Activated CD8-positive, alpha-beta T cell treated with anti-CD3 and anti-CD28 coated beads for 36 hours (primary cell): ENCODE data around the gene MATR3. TPM values are rescaled to one million over a fixed set of nuclear protein-coding genes. Genes with fewer than 3 reads are reported as not detected.

ENCODE experiments used
- ATAC-seq: fragments of 200-7000 bp; cut with Tn5 transposase; one replicate; pipeline ENCODE4 v1.10.0; 2021; ENCODE audit warnings: mild to moderate bottlenecking, moderate library complexity
- CTCF ChIA-PET: fragments of 350-600 bp; sonication (Branson Sonifier 250); formaldehyde crosslinking; loops from one replicate; lab custom pipeline; 2021; ENCODE audit warnings: antibody characterized with exemption; lab: Charles Lee
- POLR2A ChIA-PET: fragments of 350-600 bp; sonication (Branson Sonifier 250); formaldehyde crosslinking; loops from one replicate; lab custom pipeline; 2021; ENCODE audit warnings: antibody characterized with exemption; lab: Charles Lee
- DNase-seq: peaks from one replicate; pipeline ENCODE4 v3.0.0-alpha.2; 2020
- H3K27ac Mint-ChIP-seq: one replicate; pipeline ENCODE4 v1.8.0; 2021; ENCODE audit warnings: mild to moderate bottlenecking, mixed read lengths
- H3K27me3 Mint-ChIP-seq: one replicate; pipeline ENCODE4 v1.8.0; 2021; ENCODE audit warnings: mixed read lengths
- H3K36me3 Mint-ChIP-seq: one replicate; pipeline ENCODE4 v1.8.0; 2021; ENCODE audit warnings: low read depth, mixed read lengths
- H3K4me1 Mint-ChIP-seq: one replicate; pipeline ENCODE4 v1.8.0; 2021; ENCODE audit warnings: low read depth, mixed read lengths
- H3K4me3 Mint-ChIP-seq: one replicate; pipeline ENCODE4 v1.8.0; 2021; ENCODE audit warnings: mild to moderate bottlenecking, moderate library complexity, mixed read lengths
- H3K9me3 Mint-ChIP-seq: one replicate; pipeline ENCODE4 v1.8.0; 2021; ENCODE audit warnings: mixed read lengths
- CTCF ChIP-seq: fragments of 200-600 bp; IDR thresholded peaks from one replicate; pipeline ENCODE4 v1.8.0; 2022; ENCODE audit warnings: antibody characterized with exemption, mild to moderate bottlenecking
- intact Hi-C: fragments of 100-400 bp; cut with micrococcal nuclease; formaldehyde crosslinking; loops from one replicate; pipeline ENCODE4 v1.10.0; 2022
- total RNA-seq, 2 experiments: library from RNA; stranded (reverse); gene quantifications; one replicate each; pipeline ENCODE4 v1.2.3, GENCODE V29; 2021

The MATR3 gene
- total RNA-seq, 2 experiments from 2014 or later = 181 to 209 TPM

- ATAC-seq (no peak), DNase-seq (no peak)
- Mint-ChIP-seq H3K4me3 (no peak overlapping the region), H3K27ac (peak overlapping the region; percentile 68), H3K9me3 (no peaks in the 10 kb centered on the region), H3K27me3 (no peaks in the 10 kb centered on the region), H3K36me3 (peaks cover 53% of the 10 kb centered on the region), H3K4me1 (peaks cover 18% of the 10 kb centered on the region)
- CTCF ChIA-PET = interaction anchor here (1.2 kb wide), 1 partner anchor 9 kb away, joined by 8 read pairs; no protein-coding TSS in a partner anchor
- intact Hi-C loops = loop anchor here (10.0 kb wide), 1 partner anchor 309 kb away; no protein-coding TSS in a partner anchor
- no peak for TF ChIP-seq CTCF
- POLR2A ChIA-PET = interaction anchor here (1.1 to 30.1 kb wide), 5 partner anchors 5 to 208 kb away, joined by 3 to 384 read pairs (median 7); partner anchors contain the start of gene MATR3
These were observed 7.7 kb upstream of the MATR3 start for GRCh38 chr5:139285651-139286392.

- peaks cover 10% of the 10 kb centered on the region for H3K4me1 Mint-ChIP-seq
- CTCF ChIA-PET = interaction anchor here (1.2 to 1.4 kb wide), 5 partner anchors 12 to 103 kb away, joined by 3 to 7 read pairs (median 5); no protein-coding TSS in a partner anchor
- H3K27ac Mint-ChIP-seq = peak overlapping the region; percentile 46
- DNase-seq (no peak), ATAC-seq (peak; percentile 40)
- TF ChIP-seq CTCF = no peak
- H3K9me3 Mint-ChIP-seq = no peaks in the 10 kb centered on the region
- no peaks in the 10 kb centered on the region for H3K27me3 Mint-ChIP-seq
- intact Hi-C loops = loop anchor here (10.0 kb wide), 1 partner anchor 307 kb away; no protein-coding TSS in a partner anchor
- H3K4me3 Mint-ChIP-seq = no peak overlapping the region
- H3K36me3 Mint-ChIP-seq = peaks cover 44% of the 10 kb centered on the region
- POLR2A ChIA-PET = interaction anchor here (0.7 to 30.1 kb wide), 4 partner anchors 7 to 273 kb away, joined by 3 to 384 read pairs (median 194); partner anchors contain the start of genes MATR3 and UBE2D2
These were observed 5.5 kb upstream of the MATR3 start for GRCh38 chr5:139287890-139288635.

- intact Hi-C loops = no loop called here
- H3K27ac Mint-ChIP-seq = no peak overlapping the region
- no peaks in the 10 kb centered on the region for H3K9me3 Mint-ChIP-seq
- no peaks in the 10 kb centered on the region for H3K27me3 Mint-ChIP-seq
- DNase-seq (no peak), ATAC-seq (no peak)
- peaks cover 35% of the 10 kb centered on the region for H3K36me3 Mint-ChIP-seq
- no peak for TF ChIP-seq CTCF
- H3K4me3 Mint-ChIP-seq = no peak overlapping the region
- CTCF ChIA-PET = no interaction called here
- POLR2A ChIA-PET = interaction anchor here (4.4 to 30.1 kb wide), 2 partner anchors 10 to 20 kb away, joined by 26 to 384 read pairs; no protein-coding TSS in a partner anchor
- peaks cover 8% of the 10 kb centered on the region for H3K4me1 Mint-ChIP-seq
These were observed 2.5 kb upstream of the MATR3 start for GRCh38 chr5:139291051-139291450.

GRCh38 chr5:139293202-139293506 lies 386 bp upstream of the MATR3 start:
- DNase-seq = no peak
- peaks cover 28% of the 10 kb centered on the region for H3K4me1 Mint-ChIP-seq
- CTCF ChIA-PET = interaction anchor here (1.3 to 2.6 kb wide), 2 partner anchors 17 to 49 kb away, joined by 5 to 8 read pairs; no protein-coding TSS in a partner anchor
- ATAC-seq = no peak
- H3K9me3 Mint-ChIP-seq = no peaks in the 10 kb centered on the region
- no peaks in the 10 kb centered on the region for H3K27me3 Mint-ChIP-seq
- POLR2A ChIA-PET = interaction anchor here (0.6 to 30.1 kb wide), 18 partner anchors 12 to 720 kb away, joined by 3 to 384 read pairs (median 6); partner anchors contain the start of genes MZB1, PAIP2, SLC23A1 and UBE2D2
- no peak for TF ChIP-seq CTCF
- peak overlapping the region; percentile 98 for H3K27ac Mint-ChIP-seq
- H3K4me3 Mint-ChIP-seq = peak overlapping the region; percentile 99
- H3K36me3 Mint-ChIP-seq = peaks cover 40% of the 10 kb centered on the region
- intact Hi-C loops = no loop called here
